GM18861 (cell line): ENCODE data around the gene TMEM213.

Experiments
- ATAC-seq: cut with Tn5 transposase; IDR thresholded peaks from one replicate; pipeline ENCODE4 v1.9.1; 2021; ENCODE audit not compliant: unreplicated experiment

The TMEM213 gene

GRCh38 chr7:138837627-138838026 lies 39.8 kb downstream of the TMEM213 start:
- no peak for ATAC-seq

DNA sequence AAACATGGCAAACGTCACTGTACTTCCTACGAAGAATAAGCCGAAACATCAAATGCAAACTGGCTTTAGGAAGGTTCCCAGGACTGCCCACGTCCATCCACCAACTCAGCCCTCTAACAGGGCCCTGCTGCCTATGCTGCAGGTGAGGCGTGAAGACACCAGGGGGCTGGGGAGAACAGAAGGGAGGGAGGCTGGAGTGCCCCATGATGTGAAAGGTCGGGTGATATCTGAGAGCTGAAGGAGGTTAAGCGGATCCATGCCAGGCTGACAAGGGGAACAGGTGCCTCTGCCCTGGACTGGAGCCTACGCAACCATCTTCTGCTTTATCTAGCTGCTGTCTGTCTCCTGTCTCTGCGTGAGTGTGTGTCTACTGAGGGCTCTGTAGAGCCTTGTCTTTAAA lies 40.4 kb downstream of the TMEM213 start:
- ATAC-seq, result no peak

GRCh38 chr7:138842111-138842510 lies 44.3 kb downstream of the TMEM213 start:
- no peak for ATAC-seq

DNA sequence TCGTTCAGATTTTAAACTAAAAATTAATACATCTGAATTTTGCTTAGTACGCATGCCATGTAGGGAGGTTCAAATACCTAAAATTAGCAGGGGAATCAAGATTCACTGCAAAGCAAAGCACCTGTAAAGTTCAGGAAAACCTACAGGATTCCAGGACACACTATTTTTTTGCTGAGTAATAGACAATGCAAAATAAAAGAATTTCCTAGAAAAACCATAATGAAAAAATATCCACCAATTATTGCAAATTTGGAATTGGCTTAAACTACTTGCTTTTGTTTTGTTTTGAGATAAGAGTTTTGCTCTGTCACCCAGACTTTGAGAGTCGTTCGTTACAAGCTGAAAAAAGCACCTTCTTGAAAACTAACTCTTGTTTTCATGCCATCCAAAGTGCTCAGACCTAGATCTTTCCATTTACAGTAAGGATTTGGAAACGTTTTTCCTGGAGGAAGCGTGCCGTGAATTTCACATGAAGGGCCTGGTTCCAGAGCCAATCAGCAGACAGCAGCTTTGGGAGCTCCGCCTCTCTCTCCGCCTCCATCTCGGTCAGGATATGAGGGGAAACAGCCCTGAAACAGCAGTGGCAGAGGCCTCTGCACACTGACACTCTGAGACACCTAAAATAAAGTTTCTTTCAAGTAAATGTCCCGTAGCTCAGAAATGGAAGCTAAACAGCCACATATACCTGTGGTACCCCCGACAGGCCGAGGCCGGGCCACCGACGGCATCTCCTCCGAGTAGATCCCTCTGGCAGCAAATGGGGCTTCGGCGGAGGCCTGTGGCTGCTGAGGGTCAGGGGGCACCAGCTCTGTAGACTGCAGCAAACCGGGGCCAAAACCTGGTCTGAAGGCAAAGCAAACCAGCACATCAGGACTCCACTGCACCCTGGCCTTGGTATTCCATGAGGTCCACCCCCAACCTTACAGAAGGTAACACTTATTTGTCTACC lies 46.1 kb downstream of the TMEM213 start:
- ATAC-seq, result no peak

GRCh38 chr7:138845711-138846110 lies 47.9 kb downstream of the TMEM213 start:
- ATAC-seq, result no peak

GRCh38 chr7:138848056-138848980 lies 50.5 kb downstream of the TMEM213 start:
- ATAC-seq, result no peak

GRCh38 chr7:138849701-138850100 lies 51.9 kb downstream of the TMEM213 start:
- no peak for ATAC-seq

- no peak for ATAC-seq
Measured at GRCh38 chr7:138852469-138852868, 54.7 kb downstream of the TMEM213 start.

GRCh38 chr7:138853448-138853847 lies 55.7 kb downstream of the TMEM213 start:
- no peak for ATAC-seq

DNA sequence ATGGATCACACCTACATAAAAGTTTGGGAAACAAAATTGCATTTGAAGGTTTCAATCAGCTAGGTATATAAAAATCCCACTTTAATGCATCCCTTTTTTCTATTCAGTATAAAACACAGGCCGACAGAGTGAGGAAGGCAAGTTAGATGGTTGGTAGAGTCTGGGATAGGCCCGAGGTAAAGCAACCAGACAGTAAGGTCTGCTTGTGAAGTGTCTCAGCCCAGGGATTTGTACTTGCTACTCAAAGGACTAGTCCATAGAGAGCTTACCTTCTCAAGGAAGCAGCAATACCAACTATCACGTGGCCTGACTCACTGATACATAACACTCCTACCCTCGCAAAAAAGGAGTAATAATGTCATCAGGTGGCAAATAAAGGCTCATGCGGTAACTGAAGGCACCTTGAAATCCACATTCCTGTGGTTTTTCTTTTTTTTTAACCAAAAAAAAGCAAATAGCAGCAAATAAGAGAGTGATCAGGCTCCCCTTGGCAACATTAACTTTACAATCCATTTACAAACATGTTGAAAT lies 56.4 kb downstream of the TMEM213 start:
- no peak for ATAC-seq

DNA sequence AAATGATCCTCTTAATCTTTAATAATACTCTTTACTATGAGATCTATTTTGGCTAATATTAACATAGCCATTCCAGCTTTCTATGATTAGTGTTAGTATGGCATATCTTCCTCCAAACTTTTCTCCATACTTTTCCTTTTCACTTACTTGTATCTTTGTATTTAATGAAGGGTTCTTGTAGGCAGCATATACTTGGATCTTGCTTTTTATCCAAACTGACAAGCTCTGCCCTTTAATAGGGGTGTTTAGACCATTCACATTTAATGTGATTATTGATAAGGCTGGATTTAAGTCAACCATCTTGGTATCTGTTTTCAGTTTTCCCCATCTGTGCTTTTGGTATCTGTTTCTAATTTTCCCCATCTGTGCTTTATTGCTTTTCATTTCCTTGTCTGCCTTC lies 59.9 kb downstream of the TMEM213 start:
- no peak for ATAC-seq

DNA sequence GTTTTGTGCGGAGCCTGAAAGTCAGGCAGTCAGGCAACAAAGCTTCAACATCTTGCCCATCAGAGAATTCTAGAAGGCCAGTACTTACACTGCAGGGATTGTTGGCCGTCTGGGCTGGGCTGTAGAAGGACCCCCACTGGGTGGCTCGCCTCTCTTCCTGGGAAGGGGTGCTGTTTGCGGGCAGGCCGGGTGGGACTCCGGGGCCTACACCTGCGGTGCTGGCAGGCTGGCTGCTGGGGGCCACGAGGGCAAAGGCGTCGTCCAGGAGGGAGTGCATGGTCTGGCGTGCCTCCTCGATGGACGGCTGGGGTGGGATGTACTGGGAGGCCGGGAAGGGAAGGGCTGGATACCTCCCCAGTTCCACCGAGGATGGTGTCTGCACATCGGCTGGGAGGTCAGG lies 63.3 kb downstream of the TMEM213 start:
- no peak for ATAC-seq

GRCh38 chr7:138863931-138864330 lies 66.1 kb downstream of the TMEM213 start:
- ATAC-seq, result no peak

DNA sequence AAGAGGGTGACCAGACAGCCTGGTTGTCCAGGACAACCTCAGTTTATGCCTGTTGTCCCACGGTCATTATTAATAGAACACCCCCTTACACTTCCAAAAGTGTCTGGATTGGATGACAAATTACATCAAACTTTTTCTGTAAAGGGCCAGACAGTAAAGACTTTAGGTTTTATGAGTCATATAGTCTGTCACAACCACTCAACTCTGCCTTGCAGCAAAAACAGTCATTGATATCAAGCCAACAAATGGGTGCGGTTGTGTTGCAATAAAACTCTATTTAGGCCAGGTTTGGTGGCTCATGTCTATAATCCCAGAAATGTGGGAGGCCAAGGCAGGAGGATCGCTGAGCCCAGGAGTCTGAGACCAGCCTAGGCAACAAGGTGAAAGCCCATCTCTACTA lies 66.9 kb downstream of the TMEM213 start:
- no peak for ATAC-seq

GRCh38 chr7:138865843-138866242 lies 68.0 kb downstream of the TMEM213 start:
- ATAC-seq, result no peak

GRCh38 chr7:138866353-138866752 lies 68.6 kb downstream of the TMEM213 start:
- ATAC-seq, result no peak

DNA sequence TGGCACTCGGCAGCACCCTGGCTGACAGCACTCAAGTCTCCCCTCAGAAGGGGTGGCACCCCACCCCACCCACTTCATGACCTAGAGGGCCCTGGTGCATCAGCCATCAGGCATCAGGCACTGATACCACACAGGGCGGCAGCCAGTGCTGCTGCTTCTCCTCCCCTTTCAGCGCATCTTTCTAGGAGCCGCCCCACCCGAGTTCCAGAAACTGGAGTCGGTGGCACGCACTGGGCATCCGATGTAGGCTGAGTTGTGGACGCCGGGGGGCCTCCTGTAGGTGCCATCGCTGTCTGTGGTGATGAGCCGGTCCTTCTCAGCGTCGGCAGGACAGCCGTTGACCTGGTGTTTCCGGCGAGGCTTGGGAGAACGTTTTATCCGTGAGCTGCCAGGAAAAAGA lies 70.0 kb downstream of the TMEM213 start:
- ATAC-seq, result no peak

- no peak for ATAC-seq
Measured at GRCh38 chr7:138868711-138869110, 70.9 kb downstream of the TMEM213 start.

- ATAC-seq, result no peak
Measured at GRCh38 chr7:138869353-138869752, 71.6 kb downstream of the TMEM213 start.

DNA sequence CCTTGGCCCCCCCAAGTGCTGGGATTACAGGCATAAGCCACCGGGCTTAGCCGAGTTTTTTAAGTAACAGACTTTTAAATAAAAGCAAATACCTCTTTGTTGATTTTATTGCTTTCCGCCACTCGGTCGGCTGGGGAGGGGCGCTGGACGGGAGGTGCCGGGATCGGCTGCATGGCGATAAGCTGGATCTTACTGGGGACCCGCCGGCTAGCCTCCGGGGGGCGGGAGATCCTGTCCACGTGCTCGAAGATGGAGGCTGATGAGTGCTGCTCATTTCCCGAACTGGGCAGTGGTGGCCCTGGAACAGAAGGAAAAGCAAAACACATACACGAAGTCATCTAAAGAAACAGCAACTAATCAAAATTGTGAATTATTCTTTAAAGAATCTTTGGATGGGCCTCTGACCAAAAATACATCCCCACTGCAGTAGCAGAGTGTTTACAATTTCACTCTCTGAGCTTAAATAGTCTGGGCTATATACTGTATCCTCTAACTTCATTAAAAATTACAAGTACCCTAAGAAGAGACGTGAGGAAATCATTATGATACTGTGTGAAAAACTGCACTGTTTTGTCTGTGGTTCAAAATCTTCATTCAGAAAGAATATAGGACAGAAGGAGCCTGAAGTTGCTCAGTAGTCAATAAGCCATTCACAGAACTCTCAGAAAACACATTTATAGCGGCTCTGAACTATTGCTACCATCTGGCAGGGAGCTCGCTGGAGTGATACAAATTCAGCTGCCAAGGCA lies 73.4 kb downstream of the TMEM213 start:
- ATAC-seq, result no peak

DNA sequence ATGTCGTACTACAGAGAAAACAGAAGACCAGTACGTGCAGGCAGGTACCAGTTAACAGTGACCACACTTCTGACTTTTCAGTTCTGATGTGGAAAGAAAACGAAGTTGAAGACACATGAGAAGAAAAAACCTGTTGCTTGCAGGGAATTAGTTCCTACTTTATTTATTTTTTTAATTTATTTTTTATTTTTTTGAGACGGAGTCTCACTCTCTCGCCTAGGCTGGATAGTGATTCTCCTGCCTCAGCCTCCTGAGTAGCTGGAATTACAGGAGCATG lies 74.0 kb downstream of the TMEM213 start:
- no peak for ATAC-seq
